ENCODE measurements around the gene LENG9. TPM values are rescaled to one million over a fixed set of nuclear protein-coding genes. Genes with fewer than 3 reads are reported as not detected.
"Not testable (repeated sequence)": the region's sequence is repeated elsewhere in the genome, so short reads cannot be mapped to it uniquely, and the experiment has no call there.

Gene LENG9
- total and polyA plus RNA-seq, 2 of the 13 experiments (the other 11 are each of a cell fraction or from before 2014, with no cell fraction given): 0.75 to 2.9 TPM

DNA sequence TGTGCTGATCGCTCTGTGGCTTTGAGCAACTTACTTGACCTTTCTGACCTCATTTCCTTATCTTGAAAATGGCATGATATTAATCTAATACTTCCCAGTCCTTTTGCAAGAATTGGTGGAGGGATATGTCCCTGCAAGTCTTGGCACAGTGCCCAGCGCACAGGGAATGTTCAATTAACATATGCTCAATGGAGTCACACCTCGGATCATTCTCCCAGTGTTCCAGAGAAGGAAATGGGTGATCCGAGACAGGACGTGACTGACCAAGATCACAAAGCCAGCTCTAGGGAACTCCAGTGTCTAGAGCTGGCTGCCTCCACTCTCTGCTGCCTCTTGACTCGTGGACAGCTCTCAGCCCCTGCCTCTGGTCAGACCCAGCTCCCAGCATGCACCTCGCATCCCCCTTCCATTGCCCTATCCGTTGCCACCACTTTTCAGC, 5.9 kb upstream of the LENG9 start:
- no peaks in the 10 kb centered on the region; a peak in 1 of 5 replicates for H3K27me3 ChIP-seq (ENCODE audit: control insufficient read depth in 1 of 2, insufficient read depth in 2 of 2, low read length in 2 of 2)
- H3K27ac ChIP-seq (ENCODE audit: extremely low read length, insufficient read depth, low read length): no peak overlapping the region
- in situ Hi-C loops (cut with HindIII; ENCODE audit: extremely low pct_ligation_motif_present, low pct_unique_long_range_greater_than_20kb) (no loop called here), intact Hi-C loops (cut with micrococcal nuclease; ENCODE audit: unreplicated experiment) (no loop called here)
- H3K4me3 ChIP-seq (replicated peaks in 1 of 3; ENCODE audit: insufficient read depth in 1 of 3, low read depth in 2 of 3, low read length in 3 of 3): no peak overlapping the region
- H2AFZ ChIP-seq (ENCODE audit: low read length): no peak overlapping the region
- no peak for TF ChIP-seq PAWR (CRISPR knock-in tag; IDR thresholded peaks at IDR 0.05; ENCODE audit: borderline replicate concordance)
- TF ChIP-seq PLRG1 (conservative IDR thresholded peaks at IDR 0.05): no peak
- no peak for TF ChIP-seq CENPX (CRISPR knock-in tag; IDR thresholded peaks at IDR 0.05)
- no peak for TF ChIP-seq ZNF781 (CRISPR knock-in tag; IDR thresholded peaks at IDR 0.05; ENCODE audit: borderline replicate concordance, not compliant biosample characterization)
- no peak for TF ChIP-seq JARID2 (CRISPR knock-in tag; IDR thresholded peaks at IDR 0.05; ENCODE audit: insufficient replicate concordance)
- TF ChIP-seq, protein P1, sequence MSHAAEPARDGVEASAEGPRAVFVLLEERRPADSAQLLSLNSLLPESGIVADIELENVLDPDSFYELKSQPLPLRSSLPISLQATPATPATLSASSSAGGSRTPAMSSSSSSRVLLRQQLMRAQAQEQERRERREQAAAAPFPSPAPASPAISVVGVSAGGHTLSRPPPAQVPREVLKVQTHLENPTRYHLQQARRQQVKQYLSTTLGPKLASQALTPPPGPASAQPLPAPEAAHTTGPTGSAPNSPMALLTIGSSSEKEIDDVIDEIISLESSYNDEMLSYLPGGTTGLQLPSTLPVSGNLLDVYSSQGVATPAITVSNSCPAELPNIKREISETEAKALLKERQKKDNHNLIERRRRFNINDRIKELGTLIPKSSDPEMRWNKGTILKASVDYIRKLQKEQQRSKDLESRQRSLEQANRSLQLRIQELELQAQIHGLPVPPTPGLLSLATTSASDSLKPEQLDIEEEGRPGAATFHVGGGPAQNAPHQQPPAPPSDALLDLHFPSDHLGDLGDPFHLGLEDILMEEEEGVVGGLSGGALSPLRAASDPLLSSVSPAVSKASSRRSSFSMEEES (CRISPR knock-in tag; IDR thresholded peaks at IDR 0.05): no peak
- TF ChIP-seq SRSF9 (IDR thresholded peaks at IDR 0.05; ENCODE audit: borderline replicate concordance, insufficient read depth, low read depth, low read length, poor library complexity, severe bottlenecking): no peak
- no peak for TF ChIP-seq GFI1 (CRISPR knock-in tag; IDR thresholded peaks at IDR 0.05; ENCODE audit: borderline replicate concordance)
- ChIA-PET POLR2A (interaction anchor here (1.3 kb wide), 1 partner anchor 21 kb away, joined by 6 read pairs; the partner anchor contains the start of gene LENG8), CTCF (ENCODE audit: low intra/inter-chr PET ratio, low total read pairs) (no interaction called here)
- H4K20me1 ChIP-seq (ENCODE audit: insufficient read depth, low read length): no peaks in the 10 kb centered on the region
- H3K4me1 ChIP-seq (ENCODE audit: insufficient read depth, low read length): peaks cover 11% of the 10 kb centered on the region; the same call in 1 of the 2 replicates
- H3K79me2 ChIP-seq (ENCODE audit: insufficient read depth, low read length): no peaks in the 10 kb centered on the region
- H3K9ac ChIP-seq (ENCODE audit: insufficient read depth, low read depth, low read length): no peak overlapping the region
- no peak for DNase-seq (ENCODE audit: low spot score)
- no peak overlapping the region for H3K4me2 ChIP-seq (ENCODE audit: low read depth, low read length)
- WGBS (ENCODE audit: low lambda C conversion rate): 60% methylated on average over 3 of the region's 8 CpGs
- ATAC-seq: no peak
- BruUV-seq (replicated peaks): no TSS peak
- H3K36me3 ChIP-seq (replicated peaks in 1 of 2; ENCODE audit: control insufficient read depth in 1 of 2, insufficient read depth in 2 of 2, low read length in 2 of 2): no peaks in the 10 kb centered on the region
- no peak for FAIRE-seq
- H3K9me3 ChIP-seq (ENCODE audit: low read length): no peaks in the 10 kb centered on the region

DNA sequence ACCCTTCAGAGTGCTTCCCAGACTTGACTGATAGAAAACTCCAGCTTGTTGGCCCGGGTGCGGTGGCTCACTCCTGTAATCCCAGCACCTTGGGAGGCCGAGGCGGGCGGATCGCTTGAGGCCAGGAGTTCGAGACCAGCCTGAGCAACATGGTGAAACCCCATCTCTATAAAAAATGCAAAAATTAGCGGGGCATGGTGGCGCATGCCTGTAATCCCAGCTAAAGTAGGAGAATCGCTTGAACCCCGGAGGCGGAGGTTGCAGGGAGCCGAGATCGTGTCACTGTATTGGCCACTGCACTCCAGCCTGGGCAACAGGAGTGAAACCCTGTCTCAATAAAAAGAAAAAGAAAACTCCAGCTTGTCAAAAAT, 2.5 kb upstream of the LENG9 start:
- Histone ChIP-seq H3K4me1 (ENCODE audit: insufficient read depth, low read length) (peaks cover 29% of the 10 kb centered on the region), H3K79me2 (ENCODE audit: insufficient read depth, low read length) (peaks cover 10% of the 10 kb centered on the region)
- 94% methylated on average over 14 of the region's 14 CpGs for WGBS (ENCODE audit: low lambda C conversion rate)
- DNase-seq (ENCODE audit: low spot score); H3K9me3 ChIP-seq (ENCODE audit: low read length); H3K27me3 ChIP-seq (ENCODE audit: control insufficient read depth in 1 of 2, insufficient read depth in 2 of 2, low read length in 2 of 2); H3K9ac ChIP-seq (ENCODE audit: insufficient read depth, low read depth, low read length); intact Hi-C loops (cut with micrococcal nuclease; ENCODE audit: unreplicated experiment); POLR2A ChIA-PET; CTCF ChIA-PET (ENCODE audit: low intra/inter-chr PET ratio, low total read pairs); FAIRE-seq; H3K4me2 ChIP-seq (ENCODE audit: low read depth, low read length); H3K4me3 ChIP-seq (replicated peaks in 1 of 3; ENCODE audit: insufficient read depth in 1 of 3, low read depth in 2 of 3, low read length in 3 of 3); H4K20me1 ChIP-seq (ENCODE audit: insufficient read depth, low read length); in situ Hi-C loops (cut with HindIII; ENCODE audit: extremely low pct_ligation_motif_present, low pct_unique_long_range_greater_than_20kb); H3K27ac ChIP-seq (ENCODE audit: extremely low read length, insufficient read depth, low read length); ATAC-seq; H2AFZ ChIP-seq (ENCODE audit: low read length); H3K36me3 ChIP-seq (replicated peaks in 1 of 2; ENCODE audit: control insufficient read depth in 1 of 2, insufficient read depth in 2 of 2, low read length in 2 of 2); BruUV-seq (replicated peaks): not testable (repeated sequence)

All from HepG2 (cell line).